LHCN-M2 (cell line): ENCODE results near the gene HAUS3. TPM values are rescaled to one million over a fixed set of nuclear protein-coding genes. Genes with fewer than 3 reads are reported as not detected.

ENCODE experiments used
- DNase-seq: peaks from one replicate; pipeline ENCODE4 v3.0.0-alpha.2; 2012; ENCODE audit warnings: low read depth
- polyA plus RNA-seq: library from polyadenylated mRNA; unstranded; fragments of >200 nt; gene quantifications from one replicate; pipeline ENCODE4 v1.2.1, GENCODE V29; 2012; ENCODE audit warnings: missing spikeins
- total RNA-seq: library from RNA; depleted of rRNA; stranded (reverse); fragments of >200 nt; gene quantifications from 2 replicates; pipeline ENCODE4 v1.2.3, GENCODE V29; 2014; rRNA removed

HAUS3 gene
- total RNA-seq, result 16.1 and 23.0 TPM in 2 replicates
- polyA plus RNA-seq, result 3.3 TPM

DNA sequence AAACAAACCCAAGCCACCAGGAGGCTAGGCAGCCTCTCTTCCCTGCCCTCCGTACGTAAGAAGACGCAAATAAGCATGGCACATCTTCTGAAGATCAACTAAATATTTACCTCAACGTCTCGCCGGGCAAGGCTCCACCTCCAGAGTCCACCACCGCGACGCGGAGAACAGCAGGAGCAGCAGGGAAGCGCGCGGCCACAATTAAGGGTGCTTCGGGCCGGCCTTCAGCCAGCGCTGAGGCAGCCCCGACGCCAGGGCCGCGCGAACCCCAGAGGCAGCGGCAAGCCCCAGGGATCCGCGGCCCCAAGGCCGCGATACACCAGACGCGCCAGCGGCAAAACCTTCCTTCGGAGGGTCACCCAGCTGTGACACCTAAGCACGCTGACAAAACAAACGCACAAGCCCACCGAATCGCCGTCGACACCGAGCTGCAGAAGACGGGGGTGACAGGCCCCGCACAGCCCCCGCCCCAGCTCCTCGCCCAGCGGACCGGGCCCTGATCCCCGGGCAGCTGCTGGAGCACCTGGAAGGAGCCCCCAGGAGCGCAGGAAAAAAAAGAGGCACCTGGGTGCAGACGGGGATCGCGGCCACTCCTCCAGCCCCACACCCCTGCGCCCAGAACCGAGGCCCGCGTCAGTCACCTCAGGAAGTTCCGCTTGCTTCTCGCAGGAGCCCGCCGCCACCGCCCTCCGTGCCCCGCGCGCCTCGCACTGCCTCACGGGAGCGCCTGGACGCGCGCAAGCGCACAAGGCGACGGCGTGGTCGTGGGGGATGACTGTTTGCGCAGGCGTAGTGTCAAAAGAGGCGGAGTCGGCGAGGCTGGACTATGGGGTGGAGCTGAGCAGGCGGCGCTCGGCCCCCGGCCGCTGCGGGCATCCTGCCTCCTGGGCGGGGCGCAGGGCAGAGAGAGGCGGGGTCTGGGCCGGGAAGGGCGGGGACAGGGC is at the start of gene HAUS3, which contains the start of gene POLN:
HAUS3 (minus strand) TSS at position 712 of the 944 bp plus-strand sequence. CDS start 1,175 bp downstream, outside the sequence.
POLN (minus strand) TSS at position 712 of the 944 bp plus-strand sequence. CDS start 12,890 bp downstream, outside the sequence.
- peak; percentile 96 for DNase-seq

DNA sequence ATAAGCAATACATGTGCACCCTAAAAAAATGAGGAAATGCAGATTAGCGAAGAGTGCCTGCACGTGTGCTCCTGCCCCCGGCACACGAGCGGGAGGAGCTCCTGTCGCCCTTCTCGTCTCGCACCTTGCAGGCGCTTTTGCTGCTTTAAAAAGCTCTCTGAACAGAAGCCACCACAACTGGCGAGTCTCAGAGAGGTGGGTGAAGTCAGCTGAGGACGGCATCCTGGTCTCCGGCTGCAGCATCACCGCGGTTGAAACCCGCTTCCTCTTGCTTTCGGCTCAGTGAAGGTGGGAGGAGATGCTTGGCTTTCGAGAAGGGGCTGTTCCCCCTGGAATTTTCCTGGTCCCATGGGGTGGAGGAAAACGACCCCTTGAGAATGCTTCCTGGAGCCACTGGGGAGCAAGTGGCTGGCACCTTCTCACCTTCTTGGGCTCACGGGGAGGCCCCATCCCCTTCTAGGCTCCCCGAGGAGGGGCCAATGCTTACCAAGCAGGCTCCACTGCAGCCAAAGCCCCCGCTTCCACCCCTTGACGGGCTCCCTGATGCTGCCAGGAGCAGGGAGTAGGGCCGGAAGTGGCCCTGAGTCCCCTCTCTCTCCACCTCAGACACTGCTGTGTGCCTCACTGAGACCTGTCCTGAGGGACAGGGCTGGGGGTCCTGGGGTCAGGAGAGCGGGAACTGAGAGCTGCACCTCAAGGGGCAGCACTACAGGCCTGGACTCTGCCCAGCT is 49.2 kb upstream of the HAUS3 start:
- DNase-seq, result no peak

- no peak for DNase-seq
Measured at GRCh38 chr4:2290488-2290887, 48.6 kb upstream of the HAUS3 start.

DNA sequence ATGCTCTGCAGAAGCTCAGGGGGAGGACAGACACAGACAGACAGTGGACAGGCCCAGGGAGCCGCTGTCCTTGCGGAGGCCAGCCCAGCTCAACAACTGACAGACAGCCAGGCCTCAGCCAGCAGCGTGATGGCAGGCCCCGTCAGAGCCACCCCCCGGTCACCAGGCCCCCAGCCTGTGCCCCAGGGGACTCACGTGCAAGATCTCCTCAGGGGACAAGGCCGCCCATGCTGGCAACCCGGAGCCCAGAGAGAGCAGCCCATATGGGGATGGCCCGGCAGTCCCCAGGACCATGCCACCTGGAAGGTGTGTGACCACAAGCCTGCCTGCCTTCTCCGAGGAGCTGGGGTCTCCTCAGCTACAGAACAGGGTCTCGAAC is 48.0 kb upstream of the HAUS3 start:
- no peak for DNase-seq

GRCh38 chr4:2289311-2289954 is 47.5 kb upstream of the HAUS3 start:
- no peak for DNase-seq

DNA sequence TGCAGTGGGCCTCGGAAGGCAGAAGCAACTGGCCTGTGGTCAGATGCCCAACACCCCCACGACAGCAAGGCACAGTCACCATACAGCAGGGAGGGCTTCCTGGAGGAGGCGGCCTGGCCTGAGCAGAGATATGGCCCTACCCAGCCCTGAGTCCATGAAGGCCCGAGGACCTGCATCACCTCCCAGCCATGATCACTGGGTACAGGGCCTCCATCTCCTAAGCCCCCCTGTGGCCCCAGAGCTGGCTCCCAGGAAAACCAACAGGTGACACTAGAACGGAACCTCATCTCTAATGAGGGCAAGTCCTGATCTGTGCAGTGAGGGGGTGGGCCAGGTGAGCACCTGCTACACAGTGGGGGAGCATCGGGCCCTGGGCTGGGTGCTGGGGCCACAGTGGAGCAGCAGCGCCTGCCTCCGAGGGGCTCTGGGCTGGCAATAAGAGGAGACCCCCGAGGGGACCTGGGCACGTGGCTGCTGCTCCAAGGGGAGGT is 46.2 kb upstream of the HAUS3 start:
- DNase-seq, result no peak

DNA sequence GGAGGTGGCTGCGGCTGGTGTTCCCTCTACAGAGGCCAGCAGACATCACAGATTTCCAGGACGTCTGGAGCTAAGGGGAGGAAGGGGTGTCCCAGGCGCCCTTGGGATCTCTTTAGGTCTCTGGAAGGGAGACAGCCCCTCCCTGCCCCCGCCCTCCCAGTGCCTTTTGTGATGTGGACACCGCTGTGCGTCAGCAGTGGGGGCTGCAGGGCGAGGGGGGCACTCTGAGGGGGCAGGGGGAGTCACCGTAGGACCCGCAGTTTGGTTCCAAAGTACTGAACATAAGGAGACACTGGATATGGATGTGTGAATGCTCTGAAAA is 45.6 kb upstream of the HAUS3 start:
- DNase-seq, result no peak

DNA sequence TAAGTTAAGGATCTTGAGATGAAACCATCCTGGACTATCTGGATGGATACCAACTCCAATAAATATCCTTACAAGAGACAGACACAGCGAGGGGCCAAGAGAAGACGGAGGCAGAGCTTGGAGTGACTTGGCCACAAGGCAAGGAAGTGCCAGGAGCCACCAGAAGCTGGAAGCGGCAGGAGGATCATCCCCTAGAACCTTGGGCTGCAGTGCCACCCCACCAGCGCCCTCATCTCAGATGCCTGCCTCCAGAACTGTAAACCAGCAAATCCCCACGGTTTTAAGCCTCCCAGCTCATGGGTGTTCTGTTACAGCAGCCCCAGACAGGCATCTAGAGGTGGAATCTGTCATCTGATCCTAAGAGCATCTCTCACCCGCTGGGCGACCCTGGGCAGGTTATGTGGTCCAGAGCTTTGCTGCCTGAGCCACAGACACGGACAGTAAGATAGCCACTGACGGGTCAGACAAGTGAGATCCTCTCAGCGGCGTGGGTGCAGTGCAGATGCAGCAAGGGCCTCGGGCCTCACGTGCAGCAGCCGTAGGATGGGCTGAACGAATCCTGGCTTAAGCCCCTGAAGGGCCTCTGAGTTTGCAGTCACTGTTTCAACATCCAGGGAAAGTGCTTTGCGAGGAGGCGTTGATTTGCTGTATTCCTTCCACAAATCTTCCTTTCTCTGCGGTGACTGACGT is 45.1 kb upstream of the HAUS3 start:
- DNase-seq, result no peak

DNA sequence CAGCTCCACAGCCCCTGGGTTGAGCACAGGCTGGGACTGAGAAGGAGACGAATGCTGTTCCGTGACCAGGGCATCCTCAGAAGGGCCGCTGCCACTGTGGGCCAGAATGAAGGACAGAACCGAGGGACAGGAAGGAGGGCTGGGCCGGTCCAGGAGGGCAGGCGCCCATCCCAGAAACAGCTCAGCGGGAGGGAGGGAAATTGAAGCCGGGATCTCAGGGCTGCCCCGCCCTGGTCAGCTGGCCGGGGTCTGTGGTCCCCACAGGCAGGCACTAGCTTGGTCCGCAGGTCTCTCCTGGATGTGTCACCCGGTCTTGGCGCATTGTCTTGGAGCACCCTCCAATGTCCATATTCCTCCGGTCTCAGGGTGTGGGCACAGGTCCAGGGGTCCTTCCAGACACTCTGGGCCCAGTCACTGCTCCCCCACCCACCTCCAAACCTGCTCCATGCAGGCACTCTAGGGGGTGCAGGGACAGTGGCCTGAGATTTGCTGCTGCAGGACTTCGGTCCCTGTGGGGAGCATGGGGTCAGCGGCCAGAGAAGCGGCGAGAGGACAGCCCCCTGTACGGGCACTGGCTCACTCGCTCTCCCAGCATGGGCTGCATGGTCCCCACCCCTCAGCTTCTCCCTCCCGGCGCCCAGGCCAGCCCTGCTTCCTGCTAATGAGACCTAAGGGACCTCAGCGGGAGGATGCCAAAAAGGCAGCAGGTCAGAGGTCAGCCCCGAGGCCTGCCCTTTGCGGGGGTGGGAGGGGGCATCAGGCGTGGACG is 43.9 kb upstream of the HAUS3 start:
- DNase-seq, result no peak

DNA sequence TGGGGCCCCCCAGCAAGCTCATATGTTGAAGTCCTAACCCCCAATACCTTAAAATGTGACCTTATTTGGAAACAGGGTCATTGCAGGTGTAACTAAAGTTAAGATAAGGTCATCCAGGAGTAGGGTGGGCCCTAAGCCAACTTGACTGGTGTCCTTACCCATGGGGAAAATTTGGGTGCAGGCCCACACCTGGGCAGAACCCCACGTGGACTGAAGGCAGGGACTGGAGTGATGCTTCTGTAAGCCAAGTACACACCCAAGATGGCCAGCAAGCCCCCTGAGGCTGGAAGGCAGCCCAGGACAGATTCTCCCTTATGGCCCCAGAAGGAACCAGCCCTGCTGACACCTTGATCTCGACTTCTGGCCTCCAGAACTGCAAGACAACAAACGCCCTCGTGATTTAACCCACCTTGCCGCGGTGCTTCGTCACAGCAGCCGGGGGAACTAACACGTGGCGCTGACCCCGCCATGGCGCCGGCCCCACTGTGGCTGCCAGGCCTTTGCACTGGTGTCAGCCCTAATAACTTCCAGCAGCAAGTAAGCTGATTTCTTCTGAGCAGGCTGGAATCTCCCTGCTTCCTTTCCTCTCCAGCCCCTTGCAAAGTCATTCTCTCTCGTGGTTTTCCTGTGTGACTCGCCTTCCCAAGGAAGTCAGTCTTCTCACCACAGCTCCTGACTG is 43.2 kb upstream of the HAUS3 start:
- DNase-seq, result peak; percentile 64

DNA sequence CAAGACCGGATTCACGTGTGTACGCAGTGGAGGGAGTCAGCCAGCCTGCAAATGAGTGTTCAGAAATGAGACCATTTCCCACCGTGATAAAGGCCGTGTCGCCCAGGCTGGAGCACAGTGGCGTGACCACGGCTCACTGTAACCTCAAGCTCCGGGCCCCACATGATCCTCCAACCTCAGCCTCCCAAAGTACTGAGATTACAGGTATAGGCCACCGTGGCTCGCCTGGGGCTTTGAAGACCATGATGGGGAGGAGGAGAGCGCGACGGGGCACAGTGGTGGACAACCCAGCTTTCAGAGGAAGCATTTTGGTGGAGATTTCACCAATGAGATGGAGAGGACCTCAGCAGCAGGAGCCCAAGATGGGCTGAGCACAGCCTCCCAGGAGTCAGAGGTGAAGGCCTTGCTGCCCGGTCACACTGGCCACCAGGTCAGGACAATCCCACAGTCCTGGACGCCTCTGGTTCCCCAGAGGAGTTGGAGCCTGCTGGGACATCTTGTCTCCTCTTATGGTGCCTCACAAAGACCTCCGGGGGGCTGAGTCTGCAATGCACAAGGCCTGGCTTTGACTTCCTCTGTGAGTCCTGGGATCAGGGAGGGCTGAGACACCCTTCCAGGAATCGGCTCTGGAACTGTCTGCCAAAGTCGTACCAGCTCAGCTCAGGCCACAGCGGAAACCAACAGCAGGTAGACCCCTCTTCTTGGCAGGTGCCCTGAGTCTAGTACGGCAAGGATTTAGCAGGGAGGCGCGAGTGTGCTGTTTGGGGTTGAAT is 42.4 kb upstream of the HAUS3 start:
- DNase-seq, result no peak

DNA sequence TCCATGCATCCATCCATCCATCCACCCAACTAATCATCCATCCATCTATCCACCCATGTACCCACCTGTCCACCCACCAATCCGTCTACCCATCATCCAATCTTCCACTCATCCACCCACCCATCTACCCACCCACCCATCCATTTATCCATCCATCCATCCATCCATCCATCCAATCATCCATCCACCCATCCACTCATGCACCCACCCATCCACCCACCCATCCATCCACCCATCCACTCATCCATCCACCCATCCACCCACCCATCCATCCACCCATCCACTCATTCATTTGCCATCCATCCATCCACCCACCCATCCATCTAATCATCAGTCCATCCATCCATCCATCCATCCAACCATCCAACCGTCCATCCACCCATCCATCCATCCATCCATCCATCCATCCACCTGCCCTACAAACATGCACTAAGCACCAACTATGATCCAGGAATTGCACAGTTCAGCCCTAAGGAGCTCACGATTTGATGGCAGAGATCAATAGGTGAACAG is 41.3 kb upstream of the HAUS3 start:
- no peak for DNase-seq

GRCh38 chr4:2281575-2282343 is 39.8 kb upstream of the HAUS3 start:
- peak; percentile 44 for DNase-seq

DNA sequence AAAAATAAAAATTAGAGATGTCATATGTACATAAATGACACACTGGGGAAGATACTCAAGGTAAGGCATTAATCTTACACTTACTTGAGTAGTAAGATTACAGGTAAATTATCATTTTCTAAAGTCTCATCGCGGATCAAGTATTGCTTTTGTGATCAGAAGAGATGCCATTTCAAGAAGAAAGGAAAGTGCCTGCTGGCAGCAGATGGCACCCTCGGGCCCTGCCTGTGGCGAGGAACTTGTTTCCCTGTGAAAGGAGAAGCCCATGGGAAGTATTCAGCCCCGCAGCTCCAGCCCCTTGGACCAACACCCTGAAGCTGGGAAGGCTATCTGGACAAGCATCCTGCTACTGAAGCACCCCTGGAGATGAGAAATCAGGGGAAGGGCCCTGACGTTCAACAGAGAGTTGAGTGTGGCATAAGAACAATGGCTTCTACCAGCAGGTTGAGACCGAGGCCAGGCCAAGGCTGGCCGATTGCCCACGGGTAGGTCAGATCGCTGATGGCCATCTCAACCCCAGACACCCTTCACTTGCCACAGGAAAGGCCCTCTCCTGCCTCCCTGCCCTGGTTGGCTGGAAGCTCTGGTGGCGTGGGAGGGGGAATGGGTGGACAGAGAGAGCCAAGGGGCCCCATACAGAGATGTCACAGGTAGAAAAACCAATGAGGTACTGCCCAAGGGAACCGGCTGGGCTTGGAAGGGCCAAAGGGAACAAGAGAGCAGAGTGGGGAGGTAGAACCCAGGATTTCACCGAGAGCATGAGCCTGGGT is 38.8 kb upstream of the HAUS3 start:
- DNase-seq, result no peak

DNA sequence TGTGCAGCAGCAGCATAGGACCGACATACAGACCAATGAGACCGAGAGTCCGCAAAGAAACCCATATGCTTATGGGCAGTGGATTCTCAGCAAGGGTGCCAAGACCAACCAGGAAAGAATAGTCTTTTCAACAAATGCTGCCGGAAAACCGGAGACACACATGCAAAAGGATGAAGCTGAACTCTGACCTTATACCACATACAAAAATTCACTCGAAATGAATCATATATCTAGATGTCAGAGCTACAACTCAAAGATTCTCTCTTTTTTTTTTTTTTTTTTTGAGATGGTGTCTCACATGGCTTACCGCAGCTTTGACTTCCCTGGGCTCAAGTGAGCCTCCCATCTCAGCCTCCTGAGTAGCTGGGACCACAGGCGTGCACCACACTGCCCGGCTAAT is 36.0 kb upstream of the HAUS3 start:
- no peak for DNase-seq

- DNase-seq, result no peak
Measured at GRCh38 chr4:2276581-2277325, 34.8 kb upstream of the HAUS3 start.
